Parathyroid adenoma (tissue), 2 donors: ENCODE results near the gene LRG1.

Experiments used
- H2AFZ ChIP-seq: fragments of 300-600 bp; sonication (generic); one replicate; pipeline ENCODE4 v1.7.0; 2017; ENCODE audit warnings: antibody characterized with exemption, mild to moderate bottlenecking
- H3K27ac ChIP-seq: fragments of 300-600 bp; sonication (generic); one replicate; pipeline ENCODE4 v1.7.0; 2017
- H3K27me3 ChIP-seq: fragments of 300-600 bp; sonication (generic); one replicate; pipeline ENCODE4 v1.7.0; 2017; ENCODE audit warnings: low read length; ENCODE audit not compliant: control insufficient read depth, insufficient read depth
- H3K36me3 ChIP-seq: fragments of 300-600 bp; sonication (generic); one replicate; pipeline ENCODE4 v1.7.0; 2017; ENCODE audit warnings: low read length; ENCODE audit not compliant: control insufficient read depth, insufficient read depth
- H3K4me1 ChIP-seq: fragments of 300-600 bp; sonication (generic); one replicate; pipeline ENCODE4 v1.7.0; 2017; ENCODE audit warnings: control low read depth
- H3K4me2 ChIP-seq: fragments of 300-600 bp; sonication (generic); one replicate; pipeline ENCODE4 v1.7.0; 2017; ENCODE audit warnings: low read length
- H3K4me3 ChIP-seq: fragments of 300-600 bp; sonication (generic); one replicate; pipeline ENCODE4 v1.7.0; 2017; ENCODE audit warnings: low read depth, low read length
- H3K79me2 ChIP-seq: fragments of 300-600 bp; sonication (generic); one replicate; pipeline ENCODE4 v1.7.0; 2017; ENCODE audit warnings: control low read depth
- H3K9ac ChIP-seq: fragments of 300-600 bp; sonication (generic); one replicate; pipeline ENCODE4 v1.7.0; 2017; ENCODE audit warnings: mild to moderate bottlenecking
- H3K9me3 ChIP-seq: fragments of 300-600 bp; sonication (generic); one replicate; pipeline ENCODE4 v1.7.0; 2017; ENCODE audit warnings: low read length; ENCODE audit not compliant: control insufficient read depth
- TF ChIP-seq, protein P1 (sequence below): fragments of 300-600 bp; sonication (generic); IDR thresholded peaks from one replicate; pipeline ENCODE4 v1.7.0; 2017; ENCODE audit warnings: antibody characterized with exemption, mild to moderate bottlenecking
- donor health status: primary hyperparathyroidism.

Gene LRG1

DNA sequence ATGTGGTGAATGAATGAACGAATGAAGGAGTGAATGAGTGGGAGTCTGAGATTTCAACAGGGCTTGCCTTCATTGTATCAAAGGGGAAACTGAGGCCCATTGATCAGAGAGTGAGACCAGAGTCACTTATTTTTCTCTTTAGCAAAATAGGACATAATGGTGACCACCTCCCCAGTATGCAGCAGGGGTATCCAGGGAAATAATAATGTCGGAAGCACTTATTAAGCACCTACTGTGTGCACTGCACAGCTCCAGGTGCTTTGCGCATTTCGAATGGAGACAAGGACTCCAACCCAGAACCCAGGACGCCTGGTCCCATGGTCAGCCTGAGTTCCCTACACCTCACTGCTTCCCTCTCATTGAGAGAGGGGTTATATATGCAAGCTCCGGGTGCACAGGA, 46.4 kb upstream of the LRG1 start:
- Histone ChIP-seq H3K9ac (no peak overlapping the region), H3K4me3 (no peak overlapping the region), H3K4me1 (no peaks in the 10 kb centered on the region), H3K9me3 (no peaks in the 10 kb centered on the region), H3K4me2 (no peak overlapping the region), H3K27me3 (no peaks in the 10 kb centered on the region), H3K36me3 (no peaks in the 10 kb centered on the region), H3K27ac (no peak overlapping the region), H2AFZ (no peak overlapping the region), H3K79me2 (no peaks in the 10 kb centered on the region)
- TF ChIP-seq, protein P1, sequence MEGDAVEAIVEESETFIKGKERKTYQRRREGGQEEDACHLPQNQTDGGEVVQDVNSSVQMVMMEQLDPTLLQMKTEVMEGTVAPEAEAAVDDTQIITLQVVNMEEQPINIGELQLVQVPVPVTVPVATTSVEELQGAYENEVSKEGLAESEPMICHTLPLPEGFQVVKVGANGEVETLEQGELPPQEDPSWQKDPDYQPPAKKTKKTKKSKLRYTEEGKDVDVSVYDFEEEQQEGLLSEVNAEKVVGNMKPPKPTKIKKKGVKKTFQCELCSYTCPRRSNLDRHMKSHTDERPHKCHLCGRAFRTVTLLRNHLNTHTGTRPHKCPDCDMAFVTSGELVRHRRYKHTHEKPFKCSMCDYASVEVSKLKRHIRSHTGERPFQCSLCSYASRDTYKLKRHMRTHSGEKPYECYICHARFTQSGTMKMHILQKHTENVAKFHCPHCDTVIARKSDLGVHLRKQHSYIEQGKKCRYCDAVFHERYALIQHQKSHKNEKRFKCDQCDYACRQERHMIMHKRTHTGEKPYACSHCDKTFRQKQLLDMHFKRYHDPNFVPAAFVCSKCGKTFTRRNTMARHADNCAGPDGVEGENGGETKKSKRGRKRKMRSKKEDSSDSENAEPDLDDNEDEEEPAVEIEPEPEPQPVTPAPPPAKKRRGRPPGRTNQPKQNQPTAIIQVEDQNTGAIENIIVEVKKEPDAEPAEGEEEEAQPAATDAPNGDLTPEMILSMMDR: no peak

DNA sequence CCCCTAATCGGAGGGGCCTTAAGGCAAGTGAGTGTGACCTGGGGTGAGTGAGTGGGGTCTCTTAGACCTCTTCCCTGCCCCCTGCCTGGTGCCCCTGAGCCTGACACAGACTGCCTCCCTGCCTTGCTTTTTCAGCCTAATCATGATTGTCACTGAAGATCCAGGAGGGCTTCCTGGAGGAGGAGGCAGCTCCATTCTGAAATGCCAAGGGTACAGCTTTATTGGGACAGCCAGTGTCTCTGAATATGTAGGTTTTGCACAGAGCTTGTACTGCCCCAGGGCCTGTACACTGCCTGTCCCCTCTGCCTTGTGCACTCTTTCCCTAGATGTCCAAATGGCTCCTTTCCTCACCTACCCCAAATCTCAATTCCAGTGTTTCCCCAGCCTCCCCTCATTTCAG, 45.7 kb upstream of the LRG1 start:
- H3K27ac ChIP-seq: no peak overlapping the region
- no peaks in the 10 kb centered on the region for H3K9me3 ChIP-seq
- H3K9ac ChIP-seq: no peak overlapping the region
- H3K27me3 ChIP-seq: no peaks in the 10 kb centered on the region
- H2AFZ ChIP-seq: no peak overlapping the region
- H3K4me2 ChIP-seq: no peak overlapping the region
- no peaks in the 10 kb centered on the region for H3K79me2 ChIP-seq
- no peaks in the 10 kb centered on the region for H3K36me3 ChIP-seq
- no peaks in the 10 kb centered on the region for H3K4me1 ChIP-seq
- TF ChIP-seq, protein P1: no peak
- no peak overlapping the region for H3K4me3 ChIP-seq

DNA sequence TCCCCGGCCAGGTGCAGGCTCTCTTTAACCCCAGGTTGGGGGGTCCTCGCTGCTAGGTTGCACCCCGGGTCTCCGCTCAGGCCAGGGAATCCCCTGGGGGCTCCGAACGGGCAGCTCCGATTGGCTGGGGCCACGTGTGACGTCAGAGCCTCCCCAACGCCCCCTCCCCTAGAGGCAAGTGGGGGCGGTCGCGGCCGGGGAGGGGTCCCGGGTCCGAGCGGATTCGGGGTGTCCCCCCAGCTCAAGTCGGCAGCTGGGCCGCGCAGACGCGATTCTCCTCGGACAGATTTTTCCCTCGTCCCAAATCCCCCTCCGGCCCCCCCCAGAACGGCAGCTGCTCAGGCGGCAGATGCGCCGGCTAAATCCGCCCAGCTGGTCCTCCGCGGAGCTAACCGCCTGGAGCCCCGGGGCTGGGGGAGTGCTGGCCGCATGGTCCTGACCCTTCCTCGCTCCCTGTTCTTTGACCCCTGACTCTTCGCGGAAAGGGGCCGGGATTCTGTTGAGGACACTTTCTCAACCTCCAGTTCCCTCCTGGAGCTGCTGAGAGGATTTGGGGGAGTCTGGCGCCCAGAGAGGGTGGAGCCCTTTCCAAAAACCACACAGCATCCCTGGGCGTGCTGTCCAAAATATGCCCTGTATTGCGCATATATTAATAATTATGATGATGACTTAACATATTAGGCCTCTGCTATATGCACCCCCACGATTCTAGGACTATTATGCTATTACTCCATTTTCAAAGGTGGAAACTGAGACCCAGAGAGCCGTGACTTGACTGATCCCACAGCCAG, 45.0 kb upstream of the LRG1 start:
- H3K9me3 ChIP-seq: no peaks in the 10 kb centered on the region
- no peaks in the 10 kb centered on the region for H3K27me3 ChIP-seq
- no peak overlapping the region for H3K27ac ChIP-seq
- H2AFZ ChIP-seq: peak overlapping the region; percentile 65
- TF ChIP-seq, protein P1: no peak
- no peak overlapping the region for H3K9ac ChIP-seq
- peak overlapping the region; percentile 63 for H3K4me3 ChIP-seq
- H3K4me1 ChIP-seq: no peaks in the 10 kb centered on the region
- no peaks in the 10 kb centered on the region for H3K36me3 ChIP-seq
- H3K79me2 ChIP-seq: no peaks in the 10 kb centered on the region
- H3K4me2 ChIP-seq: peak overlapping the region; percentile 80

DNA sequence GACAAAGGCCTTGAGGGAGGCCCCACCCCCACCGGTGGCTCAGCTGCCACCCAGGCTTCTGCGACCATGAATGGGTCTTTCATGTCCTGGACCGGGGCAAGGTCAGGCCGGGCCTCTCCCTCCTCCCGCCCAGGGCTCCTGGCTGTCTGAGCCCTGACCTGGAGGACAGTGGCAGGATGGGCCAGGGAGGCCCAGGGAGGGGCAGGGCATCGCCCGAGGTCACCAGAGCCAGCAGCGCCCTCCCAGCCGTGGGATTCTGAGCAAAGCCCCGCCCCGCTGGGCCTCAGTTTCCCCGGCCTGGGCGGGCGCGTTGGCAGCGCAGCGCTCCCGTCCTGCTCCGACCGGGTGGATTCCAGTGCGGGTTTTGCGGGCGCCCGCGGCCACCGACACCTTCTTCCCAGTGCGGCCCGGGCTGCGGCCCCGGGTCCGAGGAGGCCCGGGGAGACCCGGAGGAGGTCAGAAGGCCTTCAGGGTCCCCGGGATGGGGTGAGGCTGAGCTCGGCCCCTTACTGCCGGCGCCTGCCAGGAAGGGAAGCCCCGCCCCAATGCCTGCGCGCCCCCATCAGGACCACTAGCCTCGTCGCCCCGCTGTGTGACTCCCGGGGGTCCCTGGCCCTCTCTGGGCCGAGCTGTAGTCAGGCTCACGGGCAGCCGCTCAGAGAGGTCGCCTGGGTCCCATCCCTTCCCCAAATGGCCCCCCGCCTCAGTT, 44.3 kb upstream of the LRG1 start:
- H3K79me2 ChIP-seq: no peaks in the 10 kb centered on the region
- peak overlapping the region; percentile 63 for H3K4me3 ChIP-seq
- no peak overlapping the region for H3K27ac ChIP-seq
- TF ChIP-seq, protein P1: no peak
- H3K4me2 ChIP-seq: peak overlapping the region; percentile 80
- H3K9ac ChIP-seq: no peak overlapping the region
- H2AFZ ChIP-seq: peak overlapping the region; percentile 65
- H3K9me3 ChIP-seq: no peaks in the 10 kb centered on the region
- no peaks in the 10 kb centered on the region for H3K27me3 ChIP-seq
- H3K4me1 ChIP-seq: peaks cover 1% of the 10 kb centered on the region
- H3K36me3 ChIP-seq: no peaks in the 10 kb centered on the region
